ENCODE results near the gene PIAS1.
"Not testable (repeated sequence)": the region's sequence is repeated elsewhere in the genome, so short reads cannot be mapped to it uniquely, and the experiment has no call there.

Gene PIAS1

DNA sequence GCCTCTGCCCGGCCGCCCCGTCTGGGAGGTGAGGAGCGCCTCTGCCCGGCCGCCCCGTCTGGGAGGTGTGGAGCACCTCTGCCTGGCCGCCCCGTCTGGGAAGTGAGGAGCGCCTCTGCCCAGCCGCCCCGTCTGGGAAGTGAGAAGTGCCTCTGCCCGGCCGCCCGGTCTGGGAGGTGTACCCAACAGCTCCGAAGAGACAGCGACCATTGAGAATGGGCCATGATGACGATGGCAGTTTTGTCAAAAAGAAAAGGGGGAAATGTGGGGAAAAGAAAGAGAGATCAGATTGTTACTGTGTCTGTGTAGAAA lies 168.3 kb downstream of the PIAS1 start:
- not testable (repeated sequence) for DNase-seq

DNA sequence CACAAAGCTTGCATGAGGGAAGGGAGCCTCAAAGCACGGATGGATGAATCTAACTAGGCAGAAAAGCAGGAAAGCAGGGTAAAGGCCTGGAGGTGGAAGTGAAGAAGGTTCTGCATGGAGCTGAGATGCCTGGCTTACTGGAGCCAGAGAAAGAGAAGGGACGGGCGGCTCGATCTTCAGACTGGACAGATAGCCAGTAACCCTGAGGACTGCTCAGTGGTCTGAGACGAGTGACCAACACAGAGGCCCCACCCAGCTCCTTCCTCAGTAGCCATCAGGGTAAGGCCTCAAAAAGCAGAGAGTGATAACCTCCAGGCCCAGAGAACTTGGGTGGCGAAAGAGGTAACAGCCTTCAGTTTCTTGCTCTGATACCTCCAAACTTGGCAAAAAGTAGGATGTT lies 169.1 kb downstream of the PIAS1 start:
- no peak for DNase-seq

DNA sequence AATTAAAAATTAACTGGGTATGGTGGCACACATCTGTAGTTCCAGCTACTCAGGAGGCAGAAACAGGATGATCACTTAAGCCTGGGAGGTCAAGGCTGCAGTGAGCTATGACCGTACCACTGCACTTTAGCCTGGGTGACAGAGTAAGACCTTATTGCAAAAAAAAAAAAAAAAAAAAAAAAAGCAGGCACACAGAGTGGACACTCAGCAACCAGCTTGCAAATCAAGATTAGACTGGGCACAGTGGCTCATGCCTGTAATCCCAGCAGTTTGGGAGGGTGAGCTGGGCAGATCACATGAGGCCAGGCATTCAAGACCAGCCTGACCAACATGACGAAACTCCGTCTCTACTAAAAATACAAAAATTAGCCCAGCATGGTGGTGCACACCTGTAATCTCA lies 170.0 kb downstream of the PIAS1 start:
- DNase-seq, result no peak

DNA sequence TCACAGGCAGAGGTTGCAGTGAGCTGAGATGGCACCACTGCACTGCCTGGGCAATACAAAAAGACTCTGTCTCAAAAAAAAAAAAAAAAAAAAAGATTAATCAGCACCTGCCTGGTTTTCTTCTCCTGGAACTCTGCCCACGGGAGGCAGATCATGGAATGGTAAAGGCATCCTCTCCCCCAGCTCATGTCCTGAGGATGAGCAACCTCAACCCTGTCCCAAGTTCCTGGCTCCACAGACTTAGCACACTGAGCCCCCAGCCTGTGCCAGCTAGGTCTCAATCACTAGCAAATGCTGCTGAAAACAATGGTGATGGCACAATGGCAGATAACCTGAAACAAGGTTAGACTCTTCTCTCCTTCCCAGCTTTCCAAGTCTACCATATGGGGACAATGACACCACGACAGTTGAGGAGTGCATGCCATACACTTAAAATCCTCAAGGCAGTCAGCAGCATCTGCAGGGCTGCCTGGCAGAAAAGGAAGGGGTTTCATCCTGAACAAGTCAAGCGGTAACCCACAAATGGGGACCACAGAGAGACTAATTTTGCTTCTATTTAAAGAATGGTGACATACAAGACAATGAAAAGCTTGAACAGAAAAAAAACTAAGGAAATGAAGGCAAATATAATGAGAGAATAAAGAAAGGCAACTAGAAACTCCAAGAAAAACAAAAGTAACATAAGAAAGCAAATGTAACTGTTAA lies 170.6 kb downstream of the PIAS1 start:
- DNase-seq, result no peak

DNA sequence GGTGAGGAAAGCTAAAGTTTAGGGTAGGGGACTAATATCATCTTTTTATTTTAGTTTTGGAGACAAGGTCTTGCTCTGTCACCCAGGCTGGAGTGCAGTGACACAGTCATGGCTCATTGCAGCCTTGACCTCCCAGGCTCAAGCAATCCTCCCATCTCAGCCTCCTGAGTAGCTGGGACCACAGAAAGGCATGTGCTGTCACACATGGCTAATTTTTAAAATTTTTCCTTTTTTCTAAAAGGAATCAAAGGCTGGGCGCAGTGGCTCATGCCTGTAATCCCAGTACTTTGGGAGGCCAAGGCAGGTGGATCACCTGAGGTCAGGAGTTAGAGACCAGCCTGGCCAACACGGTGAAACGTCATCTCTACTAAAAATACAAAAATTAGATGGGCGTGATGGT lies 171.3 kb downstream of the PIAS1 start:
- DNase-seq, result not testable (repeated sequence)

DNA sequence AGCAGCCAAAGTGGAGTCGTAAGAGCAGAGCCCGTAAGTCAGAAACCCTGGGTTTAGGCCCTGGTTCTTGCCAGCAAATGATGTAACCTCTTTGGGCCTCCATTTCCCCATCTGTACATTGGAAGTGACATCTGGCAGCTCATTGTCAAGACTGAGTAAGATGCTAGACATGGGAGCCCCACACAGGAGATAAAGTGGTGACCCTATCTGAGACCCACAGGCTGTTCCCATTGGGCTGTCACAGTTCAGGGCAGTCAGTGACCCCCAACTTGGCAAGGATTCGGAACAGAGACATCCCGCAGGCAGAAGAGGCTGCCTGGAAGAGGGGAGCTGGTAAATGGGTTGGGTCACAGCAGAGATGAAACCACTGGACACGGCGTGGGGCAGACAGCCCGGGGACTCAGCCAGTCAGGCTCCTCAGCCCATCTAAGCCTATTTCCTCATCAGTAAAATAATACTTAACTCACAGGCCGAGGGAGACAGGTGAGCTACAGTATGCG lies 173.6 kb downstream of the PIAS1 start:
- DNase-seq, result no peak

DNA sequence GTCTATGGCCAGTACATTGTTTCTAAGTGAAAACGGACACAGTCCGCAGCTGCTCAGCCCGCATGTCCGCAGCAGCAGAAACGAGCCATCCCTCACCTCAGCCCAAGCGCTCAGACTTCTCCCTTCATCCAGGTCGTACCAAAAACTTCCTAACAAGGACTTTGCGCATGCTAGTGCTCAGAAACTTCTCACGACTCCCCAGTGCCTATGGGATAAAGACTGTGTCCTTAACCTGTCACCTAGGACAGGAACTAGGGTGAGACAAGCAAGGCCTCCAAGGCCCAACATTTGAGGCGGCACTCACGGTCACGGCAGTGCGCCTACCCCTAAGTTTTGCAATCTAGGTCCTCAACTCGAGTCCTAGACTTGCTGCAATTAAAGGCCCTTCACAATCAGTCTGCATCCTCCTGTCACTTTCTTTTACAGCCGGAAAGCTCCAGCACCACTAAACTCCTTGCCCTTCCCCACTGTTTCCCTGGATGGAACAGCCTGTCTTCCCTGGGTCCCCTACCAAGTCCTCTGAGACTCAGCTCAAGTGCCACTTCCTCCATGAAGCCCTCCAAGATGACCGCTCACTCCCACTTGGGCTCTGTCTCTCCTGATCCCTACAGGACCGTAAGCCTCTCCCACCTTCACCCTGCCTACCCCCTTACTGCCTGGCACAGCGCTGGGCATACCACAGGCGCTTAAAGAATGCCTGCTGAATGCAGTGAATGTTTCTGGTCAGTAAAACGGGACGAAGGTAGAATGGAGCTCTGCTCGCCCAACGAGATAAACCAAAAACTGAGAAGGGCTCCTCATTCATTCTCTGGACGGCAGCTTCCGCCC lies 174.2 kb downstream of the PIAS1 start:
- DNase-seq, result no peak

DNA sequence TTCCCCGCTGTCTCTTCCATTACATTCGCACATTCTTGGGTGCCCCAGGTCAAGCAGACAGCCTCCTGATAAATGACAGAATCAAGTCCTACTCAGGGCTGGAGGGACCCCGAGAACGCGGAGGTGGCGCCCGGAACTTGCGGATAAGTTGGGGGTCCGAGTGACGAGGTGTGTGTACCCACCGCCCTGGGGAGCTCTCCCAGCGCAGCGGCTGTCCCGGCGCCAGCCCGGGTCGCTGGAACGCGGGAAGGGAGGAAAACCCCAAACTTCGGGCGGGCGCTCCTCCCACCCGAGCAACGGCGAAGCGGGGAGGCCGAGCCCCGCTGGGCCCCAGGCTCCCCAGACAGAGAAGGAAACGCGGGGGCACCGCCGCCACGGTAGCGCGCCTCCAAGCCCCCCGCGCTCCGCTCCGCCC lies 174.9 kb downstream of the PIAS1 start:
- no peak for DNase-seq

DNA sequence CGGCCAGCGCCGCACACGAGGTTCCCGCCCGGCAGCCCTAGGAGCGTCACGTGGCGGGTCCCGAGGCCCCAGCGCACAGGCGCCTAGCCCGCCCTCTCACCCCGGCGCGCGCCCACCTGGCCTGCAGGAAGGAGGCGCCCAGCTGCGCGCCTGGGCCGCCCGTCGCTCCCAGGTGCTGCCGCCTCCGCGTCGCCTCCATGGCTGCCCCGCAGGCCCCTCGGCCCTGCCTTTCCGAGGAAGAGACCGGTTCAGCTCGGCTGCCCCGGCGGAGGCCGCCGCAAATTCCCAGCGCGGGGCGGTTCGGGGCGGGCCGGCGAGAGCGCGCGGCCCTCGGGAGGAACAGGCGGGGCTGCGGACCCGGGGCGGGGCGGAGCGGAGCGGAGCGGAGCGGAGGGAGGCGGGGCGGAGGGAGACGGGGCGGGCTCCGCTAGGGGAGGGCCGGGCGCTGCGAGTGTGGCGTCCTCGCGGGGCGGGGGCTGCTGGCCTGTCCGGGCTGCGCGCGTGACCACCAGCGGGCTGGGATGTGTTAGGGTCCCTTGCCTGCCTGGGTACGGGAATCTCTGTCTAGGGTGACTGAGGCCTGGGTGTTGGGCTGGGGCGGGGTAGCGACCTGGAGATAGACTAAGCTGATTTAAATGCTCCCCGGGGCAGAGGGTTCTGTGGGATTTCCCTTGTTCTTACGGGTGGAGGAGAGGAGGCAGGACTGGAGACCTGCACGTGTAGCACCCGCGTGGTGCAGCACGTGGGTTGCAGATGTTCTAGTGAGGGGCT lies 175.5 kb downstream of the PIAS1 start, which contains the start of gene CLN6:
Gene CLN6, minus strand, starts transcription at position 343 of the 771 bp plus-strand sequence. Its CDS starts 144 bp downstream, at position 199.
- peak; percentile 76 for DNase-seq

DNA sequence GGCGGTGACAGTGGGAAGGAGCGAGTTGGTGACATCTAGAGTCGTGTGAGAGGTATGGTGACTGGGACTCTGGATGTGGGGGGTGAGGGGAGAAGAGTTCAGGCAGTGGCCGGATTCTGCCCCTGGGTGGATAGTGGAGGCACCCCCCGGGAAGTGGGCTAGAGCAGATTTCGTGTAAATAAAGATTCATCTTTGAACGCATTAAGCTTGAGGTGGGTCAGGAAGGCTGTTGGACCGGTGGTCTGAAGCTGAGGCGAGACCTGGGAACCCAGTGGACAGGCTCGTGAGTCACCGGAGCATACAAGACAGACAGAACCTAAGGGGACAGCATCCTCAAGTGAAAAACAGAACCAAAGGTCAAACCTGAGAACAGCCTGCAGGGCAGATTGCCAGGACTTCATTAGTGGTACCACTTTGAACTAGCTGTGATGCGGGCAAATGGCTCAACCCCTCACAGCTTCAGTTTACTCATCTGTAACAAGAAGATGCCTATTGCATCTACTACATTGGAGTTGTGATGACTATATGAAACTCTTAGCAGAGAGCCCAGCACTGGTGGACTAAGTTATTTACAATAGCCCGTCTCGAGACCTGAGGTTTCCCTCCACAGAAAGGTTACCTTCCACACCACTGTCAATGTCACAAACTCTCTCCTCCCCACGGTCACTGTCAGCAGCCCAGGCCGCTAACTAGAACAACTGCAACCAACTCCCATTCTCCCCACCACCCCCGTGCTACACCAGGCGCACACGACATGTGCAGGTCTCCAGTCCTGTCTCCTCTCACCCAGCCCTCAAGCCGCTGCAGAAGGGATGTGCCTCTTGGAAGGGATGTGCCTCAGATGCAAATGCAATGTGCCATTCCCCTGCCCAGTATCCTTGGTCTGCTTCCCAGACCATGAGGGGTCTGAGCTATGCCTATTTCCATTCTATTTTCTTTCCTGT lies 176.3 kb downstream of the PIAS1 start:
- no peak for DNase-seq

DNA sequence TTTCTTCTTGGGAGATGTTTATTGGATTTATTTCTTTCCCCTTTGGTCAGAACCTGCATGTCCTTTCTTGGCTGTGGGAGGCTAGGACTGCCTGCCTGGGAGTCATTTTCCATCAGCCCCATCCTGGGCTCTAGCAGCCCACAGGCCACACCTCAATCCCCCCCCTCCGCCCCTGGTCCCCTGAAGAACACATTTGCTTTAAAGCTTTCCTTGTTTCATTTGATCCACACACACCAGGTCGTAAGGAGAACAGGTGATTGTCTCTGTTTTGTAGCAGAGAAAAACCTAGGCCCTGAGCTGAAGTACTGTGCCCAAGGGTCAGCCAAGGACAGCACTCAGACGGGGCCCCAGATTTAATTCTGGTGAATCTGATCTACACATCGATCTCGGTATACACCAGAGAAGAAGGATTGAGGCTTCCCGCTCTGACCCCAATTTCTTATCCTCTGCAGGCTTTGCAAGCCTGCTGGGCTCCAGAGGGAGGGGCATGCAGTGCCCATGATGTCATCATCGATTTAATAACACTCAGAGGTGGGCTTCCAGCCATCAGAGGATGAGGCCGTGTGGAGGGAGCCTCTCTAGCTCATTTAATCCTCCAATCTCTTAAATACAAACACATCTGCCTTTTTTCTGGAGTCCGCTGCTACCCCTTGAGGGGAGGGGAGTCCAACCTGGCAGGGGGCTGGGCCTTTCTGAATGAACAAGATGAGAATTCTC lies 177.1 kb downstream of the PIAS1 start:
- no peak for DNase-seq

DNA sequence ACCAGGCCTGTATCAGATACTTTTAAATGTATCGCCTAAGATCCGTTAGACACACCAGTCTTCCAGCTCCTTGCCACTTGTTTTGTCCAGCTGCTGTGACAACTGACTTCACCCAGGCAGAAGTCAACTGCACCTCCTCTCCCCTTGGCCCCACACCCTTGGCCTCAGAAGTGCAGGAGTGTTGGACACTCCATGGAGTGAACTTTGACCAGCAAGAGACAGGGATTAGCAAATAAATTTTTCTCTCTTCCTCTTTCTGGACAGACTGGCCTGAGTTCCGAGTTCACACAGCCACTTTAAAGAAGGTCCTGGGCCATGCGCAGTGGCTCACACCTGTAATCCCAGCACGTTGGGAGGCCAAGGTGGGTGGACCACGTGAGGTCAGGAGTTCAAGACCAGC lies 178.3 kb downstream of the PIAS1 start:
- DNase-seq, result no peak

DNA sequence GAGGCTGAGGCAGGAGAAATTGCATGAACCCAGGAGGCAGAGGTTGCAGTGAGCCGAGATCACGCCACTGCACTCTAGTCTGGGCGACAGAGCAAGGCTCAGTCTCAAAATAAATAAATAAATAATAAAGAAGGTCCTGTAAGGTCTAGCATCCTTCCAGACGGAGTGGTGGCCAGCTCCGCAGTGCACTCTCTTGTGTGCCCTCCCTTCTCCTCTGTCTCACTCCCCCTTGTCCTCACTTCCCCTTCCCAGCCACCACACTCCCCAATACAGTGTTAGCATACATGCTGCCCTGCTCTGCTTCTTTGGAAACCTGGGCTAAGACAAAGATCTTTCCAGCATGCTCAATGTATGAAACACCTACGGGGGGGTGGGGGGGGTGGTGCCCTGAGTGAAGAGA lies 178.8 kb downstream of the PIAS1 start:
- DNase-seq, result no peak

DNA sequence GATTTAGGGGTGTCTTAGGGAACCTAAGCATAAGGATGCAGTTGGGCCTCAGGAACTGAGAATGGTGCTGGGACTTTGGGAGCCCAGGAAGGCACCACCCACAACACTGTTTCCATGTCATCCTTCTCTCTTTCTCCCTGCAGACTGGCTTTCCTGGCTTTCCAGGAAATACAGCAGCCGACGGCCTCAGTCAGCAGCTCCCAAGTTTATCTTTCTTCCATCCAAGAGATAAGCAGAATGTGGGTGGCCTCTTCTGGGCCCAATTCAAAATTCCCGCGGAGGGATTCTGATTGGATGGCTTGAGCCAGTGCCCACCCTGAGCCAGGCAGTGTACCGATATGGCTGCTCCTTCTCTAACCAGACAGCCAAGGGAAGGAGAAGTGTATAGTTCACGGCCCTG lies 179.9 kb downstream of the PIAS1 start:
- DNase-seq, result no peak

DNA sequence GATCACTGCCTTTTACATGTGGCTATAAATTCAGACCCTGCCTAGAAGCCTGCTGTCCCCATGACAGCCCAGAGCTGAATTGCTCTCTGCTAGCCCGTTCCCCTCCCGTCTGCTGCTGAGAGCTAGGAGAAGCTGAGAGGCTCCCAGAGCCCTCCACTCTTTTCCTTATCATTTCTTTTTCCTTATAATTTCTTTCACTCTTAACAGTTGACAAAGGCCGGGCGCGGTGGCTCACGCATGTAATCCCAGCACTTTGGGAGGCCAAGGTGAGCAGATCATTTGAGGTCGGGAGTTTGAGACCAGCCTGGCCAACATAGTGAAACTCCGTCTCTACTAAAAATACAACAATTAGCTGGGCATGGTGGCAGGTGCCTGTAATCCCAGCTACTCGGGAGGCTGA lies 180.4 kb downstream of the PIAS1 start:
- not testable (repeated sequence) for DNase-seq

DNA sequence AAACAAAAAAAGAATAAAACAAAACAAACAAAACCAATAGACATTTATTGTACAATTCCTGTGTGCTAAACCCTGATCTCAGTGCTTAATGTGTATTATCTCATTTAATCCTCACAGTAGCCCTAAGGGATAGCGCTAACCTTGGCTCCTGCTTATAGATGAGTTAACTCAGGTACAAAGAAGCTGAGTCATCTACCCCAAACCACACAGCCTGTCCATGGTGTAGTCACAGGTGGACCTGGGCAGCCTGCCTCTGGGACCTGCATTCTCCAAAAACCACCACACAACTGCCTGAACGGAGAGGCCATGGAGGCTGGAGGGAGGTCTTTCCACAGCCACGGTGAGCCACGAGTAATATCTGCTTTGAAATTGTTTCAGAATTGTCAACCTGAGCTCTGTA lies 180.9 kb downstream of the PIAS1 start:
- DNase-seq, result no peak

DNA sequence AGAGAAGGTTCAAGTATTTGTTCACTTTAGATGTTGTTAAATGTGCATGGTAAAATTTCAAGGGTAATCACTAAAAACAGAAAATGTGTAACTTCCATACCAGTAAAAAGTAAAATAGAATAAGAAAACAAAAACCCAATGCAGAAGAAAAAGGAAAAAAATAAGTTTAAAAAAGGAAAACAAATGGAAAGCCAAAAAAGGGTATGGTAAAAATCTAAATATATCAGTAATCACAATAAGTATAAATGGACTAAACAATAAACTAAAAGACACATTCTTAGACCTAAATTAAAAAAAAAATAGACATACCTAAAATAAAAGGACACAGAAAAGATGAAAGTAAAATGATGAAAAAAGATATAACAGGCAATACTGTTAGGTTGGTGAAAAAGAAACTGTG lies 184.9 kb downstream of the PIAS1 start:
- DNase-seq, result no peak

DNA sequence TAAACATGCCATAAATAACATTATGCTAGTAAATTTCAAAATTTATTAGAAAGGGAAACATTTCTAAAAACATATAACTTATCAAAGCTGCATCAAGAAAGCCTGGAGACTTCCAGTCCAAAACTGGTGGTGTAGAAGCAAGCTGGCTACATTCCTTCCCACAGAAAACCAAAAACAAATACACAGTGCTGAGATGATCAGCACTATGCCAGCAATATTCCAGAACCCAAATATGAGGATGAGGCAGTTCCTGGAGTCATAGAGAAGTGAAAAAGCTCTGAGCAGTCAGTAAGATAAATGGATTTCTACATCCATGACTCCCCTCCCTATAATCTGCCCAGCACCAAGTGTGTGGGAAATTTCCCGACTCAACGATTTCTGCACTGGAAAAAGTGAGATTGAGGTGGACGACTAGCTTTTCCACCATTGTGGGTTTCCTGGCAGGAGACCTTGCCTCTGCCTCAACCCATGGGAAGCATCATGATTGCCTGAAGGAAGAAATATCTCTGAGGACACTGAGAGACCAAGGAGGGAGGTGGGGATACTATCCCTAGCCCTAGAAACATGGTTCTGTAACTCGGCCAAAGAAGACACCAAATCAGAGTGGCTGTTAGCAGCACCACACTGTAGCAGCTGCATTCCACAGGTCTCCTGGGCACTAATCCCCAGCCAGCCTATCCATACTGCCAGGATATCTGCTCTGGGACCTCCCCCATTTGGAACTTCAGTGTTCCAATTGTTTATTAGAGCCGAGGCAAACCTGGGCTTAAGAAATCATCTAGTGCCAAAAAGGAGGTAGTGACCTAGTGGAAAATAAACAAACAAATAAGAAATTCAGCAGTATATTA lies 187.2 kb downstream of the PIAS1 start:
- no peak for DNase-seq

All from NCI-H526 treated with DMSO at 0.1 percent for 48 hours (cell line).